Loucy (cell line): Measurements from ENCODE around the gene IGFBPL1.

ENCODE experiments used
- CTCF ChIP-seq: fragments of 200-600 bp; sonication (generic); conservative IDR thresholded peaks from 2 replicates; pipeline ENCODE4 v1.5.1; 2014; ENCODE audit warnings: mild to moderate bottlenecking, antibody characterized with exemption, low read length
- EZH2phosphoT487 ChIP-seq: fragments of 200-600 bp; IDR thresholded peaks from 2 replicates; pipeline ENCODE4 v1.6.1; 2018; ENCODE audit warnings: antibody characterized with exemption, mild to moderate bottlenecking, moderate library complexity, borderline replicate concordance

- TF ChIP-seq CTCF (no peak), EZH2phosphoT487 (no peak)
These were observed 10.1 kb downstream of the IGFBPL1 start for GRCh38 chr9:38414040-38414723.
